Smooth muscle cell (in vitro differentiated cells): ENCODE data around the gene MYOG. TPM values are rescaled to one million over a fixed set of nuclear protein-coding genes. Genes with fewer than 3 reads are reported as not detected.
A peak's percentile ranks its signal among the peaks of the same experiment; 100 is the strongest.

Source experiments
- DNase-seq: peaks from one replicate; lab custom pipeline; 2025; ENCODE audit not compliant: unreplicated experiment; lab: John Stamatoyannopoulos, UW
- H2AFZ ChIP-seq: fragments of 200-600 bp; sonication (generic); 2 replicates; pipeline ENCODE4 v1.6.0; 2016; ENCODE audit warnings: antibody characterized with exemption, low read depth, mild to moderate bottlenecking
- H3F3A ChIP-seq: fragments of 200-600 bp; sonication (generic); 2 replicates; pipeline ENCODE4 v1.6.0; 2017; ENCODE audit warnings: antibody characterized with exemption, low read depth
- H3K27ac ChIP-seq: fragments of 200-600 bp; sonication (generic); 2 replicates; pipeline ENCODE4 v1.5.1; 2016; ENCODE audit warnings: low read depth, mild to moderate bottlenecking
- H3K27me3 ChIP-seq: fragments of 200-600 bp; sonication (generic); 2 replicates; pipeline ENCODE4 v1.6.1; 2016; ENCODE audit warnings: low read depth, mild to moderate bottlenecking
- H3K36me3 ChIP-seq: fragments of 200-600 bp; sonication (generic); 2 replicates; pipeline ENCODE4 v1.5.1; 2016; ENCODE audit warnings: low read depth
- H3K4me1 ChIP-seq: fragments of 200-600 bp; sonication (generic); 2 replicates; pipeline ENCODE4 v1.5.1; 2016; ENCODE audit warnings: low read depth
- H3K4me2 ChIP-seq: fragments of 200-600 bp; sonication (generic); 2 replicates; pipeline ENCODE4 v1.6.0; 2016; ENCODE audit warnings: mild to moderate bottlenecking
- H3K4me3 ChIP-seq: fragments of 200-600 bp; sonication (generic); 2 replicates; pipeline ENCODE4 v1.5.1; 2016; ENCODE audit warnings: mild to moderate bottlenecking
- H3K79me2 ChIP-seq: fragments of 200-600 bp; sonication (generic); 2 replicates; pipeline ENCODE4 v1.6.0; 2016; ENCODE audit warnings: low read depth, mild to moderate bottlenecking
- H3K9ac ChIP-seq: fragments of 200-600 bp; sonication (generic); 2 replicates; pipeline ENCODE4 v1.6.0; 2016; ENCODE audit warnings: low read depth
- H3K9me3 ChIP-seq: fragments of 200-600 bp; sonication (generic); replicated peaks from 2 replicates; pipeline ENCODE4 v1.5.1; 2016; ENCODE audit warnings: low read depth
- H4K20me1 ChIP-seq: fragments of 200-600 bp; sonication (generic); 2 replicates; pipeline ENCODE4 v1.6.0; 2016; ENCODE audit warnings: low read depth
- WGBS: methylation state at CpG from one replicate; pipeline ENCODE4 v1.1.7; 2016; ENCODE audit warnings: low lambda C conversion rate; 5-methylcytosine and 5-hydroxymethylcytosine counted together
- polyA plus RNA-seq: library from polyadenylated mRNA; unstranded; fragments of >200 nt; fragmentation: Nextera tagmentation; extraction: Ambion mirVana; gene quantifications from 2 replicates; pipeline ENCODE4 v1.2.1, GENCODE V29; 2016
- total RNA-seq: library from RNA; depleted of rRNA; stranded (reverse); fragments of >200 nt; gene quantifications from 2 replicates; pipeline ENCODE4 v1.2.3, GENCODE V29; 2014
- TF ChIP-seq, protein P1 (sequence below): fragments of 200-600 bp; sonication (generic); IDR thresholded peaks from 2 replicates; pipeline ENCODE4 v1.5.1; 2017; ENCODE audit warnings: borderline replicate concordance, mild to moderate bottlenecking, antibody characterized with exemption; ENCODE audit not compliant: insufficient read depth, poor library complexity, severe bottlenecking

Gene MYOG
- total and polyA plus RNA-seq, 2 experiments from 2014 or later: not detected

DNA sequence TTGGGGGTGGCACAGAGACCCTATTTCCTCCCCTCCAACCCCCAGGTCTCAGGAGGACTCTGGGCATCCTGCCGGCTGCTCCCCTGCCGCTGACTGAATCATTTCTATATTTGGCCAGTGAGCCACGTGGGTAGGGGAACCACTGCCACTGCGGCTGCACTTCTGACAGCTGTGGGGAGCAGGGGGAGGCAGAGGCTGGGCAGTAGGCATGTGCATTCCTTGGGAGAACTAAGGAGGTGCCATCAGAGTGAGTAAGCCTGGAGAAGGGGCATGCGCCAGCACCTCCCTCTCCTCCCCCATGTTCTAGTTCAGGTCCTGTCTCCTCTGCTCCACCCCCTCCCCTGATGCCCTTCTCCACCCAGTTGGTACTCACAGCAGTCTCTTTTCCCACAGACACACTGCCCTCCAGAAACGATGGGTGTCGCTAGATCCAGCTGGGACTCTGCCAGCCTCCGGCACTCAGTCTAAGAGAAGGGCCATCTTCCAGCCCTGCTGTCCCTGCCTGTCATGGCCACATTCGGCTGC is 47.5 kb downstream of the MYOG start:
- Histone ChIP-seq H3K36me3 (no peaks in the 10 kb centered on the region), H3K27me3 (no peaks in the 10 kb centered on the region), H4K20me1 (peaks cover 99% of the 10 kb centered on the region), H3K9me3 (no peaks in the 10 kb centered on the region), H3K27ac (no peak overlapping the region), H3F3A (peaks cover 3% of the 10 kb centered on the region), H3K9ac (no peak overlapping the region), H3K4me2 (no peak overlapping the region), H3K4me1 (peaks cover 8% of the 10 kb centered on the region), H3K4me3 (no peak overlapping the region), H3K79me2 (peaks cover 7% of the 10 kb centered on the region), H2AFZ (no peak overlapping the region)
- TF ChIP-seq, protein P1, sequence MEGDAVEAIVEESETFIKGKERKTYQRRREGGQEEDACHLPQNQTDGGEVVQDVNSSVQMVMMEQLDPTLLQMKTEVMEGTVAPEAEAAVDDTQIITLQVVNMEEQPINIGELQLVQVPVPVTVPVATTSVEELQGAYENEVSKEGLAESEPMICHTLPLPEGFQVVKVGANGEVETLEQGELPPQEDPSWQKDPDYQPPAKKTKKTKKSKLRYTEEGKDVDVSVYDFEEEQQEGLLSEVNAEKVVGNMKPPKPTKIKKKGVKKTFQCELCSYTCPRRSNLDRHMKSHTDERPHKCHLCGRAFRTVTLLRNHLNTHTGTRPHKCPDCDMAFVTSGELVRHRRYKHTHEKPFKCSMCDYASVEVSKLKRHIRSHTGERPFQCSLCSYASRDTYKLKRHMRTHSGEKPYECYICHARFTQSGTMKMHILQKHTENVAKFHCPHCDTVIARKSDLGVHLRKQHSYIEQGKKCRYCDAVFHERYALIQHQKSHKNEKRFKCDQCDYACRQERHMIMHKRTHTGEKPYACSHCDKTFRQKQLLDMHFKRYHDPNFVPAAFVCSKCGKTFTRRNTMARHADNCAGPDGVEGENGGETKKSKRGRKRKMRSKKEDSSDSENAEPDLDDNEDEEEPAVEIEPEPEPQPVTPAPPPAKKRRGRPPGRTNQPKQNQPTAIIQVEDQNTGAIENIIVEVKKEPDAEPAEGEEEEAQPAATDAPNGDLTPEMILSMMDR: no peak
- no peak for DNase-seq
- 65% methylated on average over 9 of the region's 9 CpGs for WGBS

DNA sequence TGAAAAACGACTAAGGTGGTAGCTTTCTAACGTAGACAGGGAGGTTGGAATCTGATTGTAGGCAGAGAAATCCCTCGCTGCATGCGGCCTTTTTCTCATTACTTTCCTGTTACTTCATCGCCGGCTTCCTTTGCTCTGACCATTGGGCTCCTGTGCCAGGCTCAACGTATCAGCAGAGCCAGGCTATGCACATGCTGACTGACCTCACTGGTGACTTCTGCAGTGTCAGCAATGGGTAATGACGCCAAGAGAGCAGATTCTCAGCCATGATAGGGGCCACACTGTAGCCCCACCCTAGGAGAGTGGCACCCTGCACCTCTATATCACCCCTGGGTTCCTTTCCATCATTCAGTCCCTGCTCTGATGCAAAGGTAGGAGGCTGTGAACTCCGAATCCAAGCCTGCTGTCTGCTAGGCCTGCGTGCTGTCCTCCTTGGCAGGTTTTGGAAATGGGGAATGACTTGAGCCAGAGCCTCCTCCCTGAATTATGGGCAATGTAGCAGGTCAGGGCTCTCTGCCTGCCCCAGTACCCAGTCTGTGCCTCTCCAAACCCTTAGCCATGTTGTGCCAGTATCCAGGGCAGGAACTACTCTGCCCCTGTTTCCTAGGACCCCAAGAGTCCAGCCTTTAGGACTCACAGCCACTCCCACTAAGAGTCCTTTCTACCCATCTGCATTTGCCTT is 48.2 kb downstream of the MYOG start:
- Histone ChIP-seq H3K4me2 (no peak overlapping the region), H3K27ac (no peak overlapping the region), H2AFZ (no peak overlapping the region), H3K27me3 (no peaks in the 10 kb centered on the region), H3K4me1 (peaks cover 8% of the 10 kb centered on the region), H3K36me3 (no peaks in the 10 kb centered on the region), H3K9ac (no peak overlapping the region), H3K4me3 (no peak overlapping the region), H3K9me3 (no peaks in the 10 kb centered on the region), H4K20me1 (peaks cover 99% of the 10 kb centered on the region), H3K79me2 (peaks cover 12% of the 10 kb centered on the region), H3F3A (peaks cover 3% of the 10 kb centered on the region)
- DNase-seq: no peak
- 84% methylated on average over 10 of the region's 10 CpGs for WGBS
- TF ChIP-seq, protein P1: no peak

DNA sequence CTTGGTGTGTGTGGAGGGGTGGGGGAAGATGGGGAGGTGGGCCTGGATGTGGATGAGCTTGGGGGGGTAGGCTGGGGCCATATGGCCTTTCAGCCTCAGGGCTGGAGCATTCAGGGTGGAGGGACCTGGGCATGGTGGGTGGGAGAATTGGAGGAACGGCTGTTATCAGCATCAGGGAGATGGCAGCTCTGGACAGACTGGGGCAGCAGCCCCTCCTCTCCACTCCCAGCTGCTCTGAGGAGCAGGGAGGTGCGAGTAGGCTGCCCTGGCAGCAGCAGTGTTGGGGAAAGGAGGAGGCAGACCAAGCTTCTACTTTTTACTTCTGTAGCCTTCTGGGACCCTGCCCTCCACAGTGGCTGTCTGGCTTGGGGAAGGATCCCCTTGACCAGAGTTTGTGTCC is 49.3 kb downstream of the MYOG start:
- WGBS: 16% methylated on average over 2 of the region's 2 CpGs
- peaks cover 3% of the 10 kb centered on the region for H3F3A ChIP-seq
- H3K4me3 ChIP-seq: no peak overlapping the region
- no peaks in the 10 kb centered on the region for H3K36me3 ChIP-seq
- peak overlapping the region; percentile 56 for H3K4me2 ChIP-seq
- no peak overlapping the region for H3K9ac ChIP-seq
- TF ChIP-seq, protein P1: no peak
- no peak overlapping the region for H2AFZ ChIP-seq
- H3K79me2 ChIP-seq: peaks cover 13% of the 10 kb centered on the region
- H4K20me1 ChIP-seq: peaks cover 99% of the 10 kb centered on the region
- DNase-seq: no peak
- H3K9me3 ChIP-seq: no peaks in the 10 kb centered on the region
- H3K27ac ChIP-seq: peak overlapping the region; percentile 32
- H3K27me3 ChIP-seq: no peaks in the 10 kb centered on the region
- peaks cover 8% of the 10 kb centered on the region for H3K4me1 ChIP-seq

DNA sequence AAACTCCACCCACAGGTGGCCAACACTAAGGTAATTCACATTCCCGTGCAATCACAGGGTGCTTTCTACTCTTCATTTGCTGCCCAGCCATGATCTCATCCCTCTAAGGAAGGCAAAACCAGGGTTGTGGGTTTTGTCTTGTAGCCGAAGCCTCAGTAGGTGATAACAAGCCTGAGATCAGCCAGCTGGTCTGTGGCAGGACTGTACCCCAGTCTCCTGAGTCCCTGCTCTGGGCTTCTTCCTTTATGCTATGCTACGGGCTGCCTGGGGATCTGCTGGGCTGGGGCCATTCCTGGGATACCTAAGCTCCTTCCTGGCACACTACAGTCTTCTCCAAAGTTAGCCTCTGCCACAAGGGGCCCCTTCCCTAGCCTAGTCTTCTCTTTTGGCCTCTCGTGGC is 49.7 kb downstream of the MYOG start:
- Histone ChIP-seq H2AFZ (no peak overlapping the region), H3K9me3 (no peaks in the 10 kb centered on the region), H3K27me3 (no peaks in the 10 kb centered on the region), H3K4me1 (peaks cover 8% of the 10 kb centered on the region), H3K4me2 (peak overlapping the region; percentile 56), H3K79me2 (peaks cover 13% of the 10 kb centered on the region), H3F3A (peaks cover 3% of the 10 kb centered on the region), H4K20me1 (peaks cover 99% of the 10 kb centered on the region), H3K36me3 (no peaks in the 10 kb centered on the region), H3K9ac (no peak overlapping the region), H3K27ac (peak overlapping the region; percentile 32), H3K4me3 (no peak overlapping the region)
- 27% methylated on average over 4 of the region's 4 CpGs for WGBS
- no peak for DNase-seq
- TF ChIP-seq, protein P1: no peak
